Measurements from ENCODE around the gene GABRB1. TPM values are rescaled to one million over a fixed set of nuclear protein-coding genes. Genes with fewer than 3 reads are reported as not detected.

The GABRB1 gene
- total and polyA plus RNA-seq, 2 of the 8 experiments (the other 6 are each of a cell fraction or from before 2014, with no cell fraction given) = 0.22 to 0.38 TPM

DNA sequence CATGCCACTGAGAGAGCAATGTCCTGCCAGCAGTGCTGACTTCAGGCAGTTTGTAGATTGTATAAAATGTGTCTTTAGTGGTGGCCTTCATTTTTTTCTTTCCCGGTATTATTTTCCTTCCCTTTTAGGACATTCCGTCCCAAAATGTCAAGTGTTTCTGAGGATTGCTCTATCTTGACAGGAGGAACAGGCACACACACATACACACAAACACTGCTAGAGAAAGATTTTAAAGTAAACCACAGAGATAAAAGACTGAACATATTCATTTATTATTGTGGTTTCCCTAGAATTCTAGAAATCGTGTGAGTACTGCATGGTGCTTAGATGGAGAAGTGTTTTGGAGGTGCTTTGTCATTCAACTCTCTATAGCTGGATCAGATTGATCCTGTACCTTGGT lies 111.9 kb downstream of the GABRB1 start (continued):
- no peak for TF ChIP-seq KDM4A (IDR thresholded peaks at IDR 0.05; ENCODE audit: low read depth, low read length, severe bottlenecking)

All from H1 (cell line).